GM18502 (cell line): ENCODE measurements around the gene ATP5ME.
"Not testable (repeated sequence)": the region's sequence is repeated elsewhere in the genome, so short reads cannot be mapped to it uniquely, and the experiment has no call there.

ENCODE experiments used
- ATAC-seq: cut with Tn5 transposase; IDR thresholded peaks from one replicate; pipeline ENCODE4 v1.9.1; 2021; ENCODE audit warnings: mild to moderate bottlenecking; ENCODE audit not compliant: unreplicated experiment, poor library complexity

The ATP5ME gene

DNA sequence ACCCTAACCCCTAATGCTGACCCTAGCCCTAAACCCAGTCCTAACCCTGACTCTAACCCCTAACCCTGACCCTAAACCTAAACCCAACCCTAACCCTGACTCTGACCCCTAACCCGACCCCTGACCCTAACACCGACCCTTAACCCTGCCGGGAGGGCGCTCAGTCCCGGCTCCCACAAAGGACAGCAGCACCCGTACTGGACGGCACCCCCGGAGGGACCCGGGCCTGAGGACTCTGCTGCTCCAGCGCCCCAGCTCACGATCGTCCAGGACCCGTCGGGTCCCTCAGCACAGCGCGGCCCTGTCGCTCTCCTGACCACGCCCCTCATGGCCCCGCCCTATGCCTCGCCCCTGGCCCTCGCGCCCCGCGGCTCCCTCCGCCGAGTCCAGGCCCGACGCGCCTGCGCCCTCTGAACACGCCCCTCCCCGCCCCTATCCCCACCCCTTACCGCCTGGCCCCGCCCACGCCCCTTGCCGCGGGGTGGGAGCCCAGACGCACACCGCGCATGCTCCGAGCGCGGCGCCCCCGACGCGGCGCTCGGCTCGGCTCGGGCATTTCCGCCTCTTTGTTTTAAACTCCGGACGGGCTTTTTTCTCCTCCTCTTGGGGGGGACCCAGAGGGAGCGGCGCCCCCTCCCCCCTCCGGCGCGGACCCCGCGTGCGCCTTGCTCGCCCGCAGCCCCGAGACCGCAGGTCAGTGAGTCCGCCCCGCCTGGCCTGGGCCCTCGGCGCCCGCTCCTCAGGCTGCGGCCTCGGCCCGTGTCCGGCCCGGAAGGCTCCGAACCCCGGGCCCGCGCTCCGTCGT lies 31.4 kb upstream of the ATP5ME start, which contains the start of gene PCGF3:
Gene PCGF3 (plus strand): TSS at position 555 of the 805 bp plus-strand sequence. CDS start 27,849 bp downstream, outside the sequence.
- peak; percentile 92 for ATAC-seq

DNA sequence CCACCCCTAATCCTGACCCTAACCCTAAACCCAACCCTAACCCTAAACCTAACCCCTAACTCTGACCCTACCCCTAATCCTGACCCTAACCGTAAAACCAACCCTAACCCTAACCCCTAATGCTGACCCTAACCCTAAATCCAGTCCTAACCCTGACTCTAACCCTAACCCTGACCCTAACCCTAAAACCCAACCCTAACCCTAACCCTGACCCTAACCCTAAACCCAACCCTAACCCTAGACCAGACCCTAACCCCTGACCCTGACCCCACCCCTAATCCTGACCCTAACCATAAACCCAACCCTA lies 30.8 kb upstream of the ATP5ME start:
- ATAC-seq, result no peak

DNA sequence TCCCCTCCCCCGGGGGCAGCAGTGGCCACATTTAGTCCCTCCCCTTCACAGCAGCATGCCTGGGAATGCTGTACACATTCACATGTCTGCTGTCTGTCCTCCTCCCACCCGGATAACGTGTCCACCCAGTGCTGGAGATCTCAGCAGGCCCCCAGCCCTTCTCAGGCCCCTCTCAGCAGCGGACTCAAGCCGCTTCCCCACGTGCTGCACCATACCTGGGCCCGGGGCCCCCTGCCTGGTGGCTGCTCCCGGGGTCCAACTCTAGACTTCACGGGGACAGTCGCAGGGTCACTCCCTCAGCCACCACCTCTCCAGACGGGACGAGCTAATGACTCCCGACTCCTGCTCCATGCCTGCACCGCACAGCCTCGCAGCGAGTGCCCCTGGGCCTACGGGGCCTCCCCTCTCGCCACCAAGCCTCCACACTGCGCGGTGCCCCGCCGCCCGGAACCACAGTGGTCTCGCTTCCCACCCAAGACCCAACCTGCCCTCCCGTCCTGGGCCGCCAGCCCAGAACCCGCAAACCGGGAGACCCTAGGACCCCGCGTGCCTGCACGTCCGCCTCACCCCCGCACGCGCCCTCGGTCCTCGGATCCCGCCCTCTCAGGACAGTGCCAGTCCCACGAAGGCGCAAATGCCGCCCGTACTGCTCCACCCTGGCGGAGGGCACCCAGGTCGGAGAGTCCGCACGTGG lies 30.3 kb upstream of the ATP5ME start:
- ATAC-seq, result no peak

DNA sequence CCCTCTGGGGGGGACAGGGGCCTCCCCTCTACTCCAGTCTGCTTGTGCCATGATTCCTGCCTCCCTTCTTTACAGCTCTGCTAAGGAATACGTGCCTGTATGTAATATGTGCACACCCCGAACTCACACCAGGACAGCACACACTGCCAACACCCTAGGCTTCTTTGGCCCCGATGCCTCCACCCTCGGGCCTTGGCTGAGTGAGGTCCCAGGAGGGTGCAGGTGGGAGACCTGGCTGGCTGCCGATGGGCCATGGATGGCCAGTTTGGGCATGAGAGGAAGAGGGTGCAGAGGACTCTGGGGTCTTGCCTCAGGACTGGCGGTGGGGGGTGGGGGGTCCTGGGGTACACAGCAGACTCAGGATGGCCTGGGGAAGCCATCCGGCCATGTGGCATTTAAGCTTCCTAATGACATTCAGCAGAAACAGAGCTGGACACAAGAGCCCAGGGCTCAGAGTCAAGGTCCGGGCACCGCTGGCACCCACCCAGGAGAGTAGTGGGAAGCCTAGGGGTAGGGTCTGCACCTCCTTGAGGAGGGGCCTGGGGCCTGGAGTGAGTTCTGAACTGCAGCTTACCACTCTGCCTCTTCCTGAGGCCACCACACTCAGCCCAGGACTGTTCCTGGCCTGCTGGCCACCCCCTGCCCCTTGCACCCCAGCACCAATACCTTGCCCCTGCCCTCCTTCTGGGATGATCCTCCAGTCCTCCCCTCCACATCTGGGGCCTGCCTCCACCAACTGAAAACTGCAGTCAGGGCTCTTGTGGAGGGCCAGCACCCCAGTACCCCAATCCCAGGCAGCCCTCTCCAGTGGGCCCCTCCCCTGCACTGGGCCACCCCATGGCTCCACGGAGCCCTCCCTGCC lies 29.5 kb upstream of the ATP5ME start:
- ATAC-seq, result no peak

DNA sequence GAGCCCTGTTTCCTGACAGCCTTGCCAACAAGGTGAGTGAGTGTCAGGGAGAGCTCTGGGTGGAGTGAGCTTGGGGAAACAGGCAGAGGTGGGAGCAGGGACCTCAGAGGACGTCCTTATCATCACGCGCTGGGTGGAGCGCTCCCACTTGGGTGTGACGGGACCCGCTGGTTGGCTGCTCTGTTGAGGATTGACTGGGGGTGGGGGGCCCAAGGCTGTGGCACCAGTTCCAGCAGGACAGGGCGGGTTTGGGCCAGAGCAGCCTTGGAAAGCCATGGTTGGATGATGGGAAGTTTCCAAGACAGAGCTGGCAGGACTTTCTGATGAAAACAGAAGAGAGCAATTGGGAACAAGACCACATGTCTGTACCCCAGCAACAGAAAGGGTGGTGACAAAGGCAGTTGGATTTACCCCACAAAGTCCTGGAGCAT lies 28.6 kb upstream of the ATP5ME start:
- no peak for ATAC-seq

DNA sequence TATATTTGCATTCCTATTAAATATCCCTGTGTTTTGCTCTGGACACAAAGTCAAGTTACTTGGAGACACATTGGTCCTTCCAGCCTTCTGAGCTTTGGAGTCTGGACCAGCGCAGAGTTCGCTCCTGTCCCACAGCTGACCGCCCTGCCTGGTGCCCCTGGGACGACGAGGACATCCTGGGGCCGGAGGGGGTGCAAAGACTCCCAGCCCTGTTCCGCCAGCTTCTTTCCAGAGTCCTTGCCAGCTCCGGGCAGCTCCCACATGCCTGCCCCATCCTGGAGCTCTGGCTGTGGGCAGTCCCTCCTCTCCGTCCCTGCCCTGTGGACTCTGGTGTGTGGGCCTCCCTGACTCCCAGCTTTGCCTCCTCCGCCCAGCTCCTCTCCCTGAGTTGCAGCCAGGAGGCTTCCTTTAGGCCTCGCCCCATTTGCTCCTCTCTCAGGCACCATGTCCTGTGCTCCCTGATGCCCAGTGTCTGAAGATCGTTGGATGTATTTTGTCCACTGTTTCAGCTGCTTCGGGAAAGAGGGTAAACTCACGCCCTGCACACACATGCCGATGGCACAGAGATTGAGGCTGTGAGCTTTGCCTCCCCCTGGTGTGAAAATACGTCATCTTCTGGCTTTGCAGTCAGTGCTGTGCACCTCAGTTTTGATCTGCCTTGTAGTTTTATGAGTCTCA lies 26.6 kb upstream of the ATP5ME start:
- ATAC-seq, result no peak

DNA sequence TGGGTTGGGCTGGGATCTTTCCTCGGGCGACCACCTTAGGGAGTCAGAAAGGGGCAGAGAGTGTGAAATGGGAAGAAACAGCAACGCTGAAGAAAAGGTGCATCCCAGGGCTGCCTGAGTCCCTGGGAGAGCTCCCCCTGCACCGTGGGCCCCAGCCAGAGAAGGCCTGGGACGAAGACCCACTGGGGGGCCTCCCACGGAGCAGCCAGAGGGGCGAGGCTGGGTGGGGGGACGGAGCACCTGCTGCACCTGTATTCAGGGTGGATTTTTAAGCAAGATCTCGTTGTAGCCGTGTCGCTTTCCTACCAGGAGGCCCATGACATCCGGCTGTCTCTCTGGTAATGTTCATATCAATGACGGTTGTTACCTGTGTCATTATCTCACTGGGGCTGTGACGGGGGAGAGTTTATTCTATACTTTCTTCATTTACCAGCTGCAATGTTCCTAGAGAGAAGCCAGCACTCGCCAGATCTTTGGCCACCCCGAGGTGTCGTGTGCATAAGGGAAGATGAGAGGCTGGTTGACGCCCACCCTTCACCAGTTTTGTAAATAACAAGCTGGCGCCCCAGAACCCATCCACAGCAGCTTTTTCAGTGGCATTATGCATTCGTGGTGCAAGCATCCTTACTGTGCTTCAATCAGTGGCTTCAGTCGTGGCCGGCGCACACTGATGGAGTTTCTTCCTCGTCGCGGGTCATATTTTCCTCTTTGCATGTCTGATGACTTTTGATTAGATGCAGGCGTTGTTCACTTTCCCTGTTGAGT lies 25.9 kb upstream of the ATP5ME start:
- no peak for ATAC-seq

DNA sequence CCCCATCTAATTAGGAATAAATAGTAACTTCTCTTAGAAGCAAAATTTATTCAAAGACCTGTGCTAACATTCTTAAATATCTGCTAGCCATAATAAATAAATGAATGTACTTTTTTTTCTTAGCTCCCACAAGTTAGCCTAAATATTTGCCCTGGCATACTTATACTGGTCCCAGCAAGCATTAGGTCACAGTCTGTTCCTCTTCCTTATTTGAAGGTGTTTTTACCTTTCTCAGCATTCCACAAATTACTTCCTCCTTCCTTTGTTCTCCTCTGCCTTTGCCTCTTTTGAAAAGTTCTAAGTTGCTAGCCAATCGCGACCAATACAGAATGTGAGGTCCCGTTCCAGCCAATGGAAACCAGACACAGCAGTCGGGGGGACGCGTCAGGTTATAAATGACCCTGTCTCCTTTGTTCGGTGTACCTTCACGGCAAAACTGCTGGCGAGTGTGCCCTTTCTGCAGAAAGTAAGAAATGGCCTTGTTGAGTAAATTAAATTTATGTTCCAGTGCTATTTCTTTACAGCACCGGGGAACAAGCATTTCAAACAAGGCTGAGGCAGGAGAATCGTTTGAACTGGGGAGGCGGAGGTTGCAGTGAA lies 20.4 kb upstream of the ATP5ME start:
- not testable (repeated sequence) for ATAC-seq

DNA sequence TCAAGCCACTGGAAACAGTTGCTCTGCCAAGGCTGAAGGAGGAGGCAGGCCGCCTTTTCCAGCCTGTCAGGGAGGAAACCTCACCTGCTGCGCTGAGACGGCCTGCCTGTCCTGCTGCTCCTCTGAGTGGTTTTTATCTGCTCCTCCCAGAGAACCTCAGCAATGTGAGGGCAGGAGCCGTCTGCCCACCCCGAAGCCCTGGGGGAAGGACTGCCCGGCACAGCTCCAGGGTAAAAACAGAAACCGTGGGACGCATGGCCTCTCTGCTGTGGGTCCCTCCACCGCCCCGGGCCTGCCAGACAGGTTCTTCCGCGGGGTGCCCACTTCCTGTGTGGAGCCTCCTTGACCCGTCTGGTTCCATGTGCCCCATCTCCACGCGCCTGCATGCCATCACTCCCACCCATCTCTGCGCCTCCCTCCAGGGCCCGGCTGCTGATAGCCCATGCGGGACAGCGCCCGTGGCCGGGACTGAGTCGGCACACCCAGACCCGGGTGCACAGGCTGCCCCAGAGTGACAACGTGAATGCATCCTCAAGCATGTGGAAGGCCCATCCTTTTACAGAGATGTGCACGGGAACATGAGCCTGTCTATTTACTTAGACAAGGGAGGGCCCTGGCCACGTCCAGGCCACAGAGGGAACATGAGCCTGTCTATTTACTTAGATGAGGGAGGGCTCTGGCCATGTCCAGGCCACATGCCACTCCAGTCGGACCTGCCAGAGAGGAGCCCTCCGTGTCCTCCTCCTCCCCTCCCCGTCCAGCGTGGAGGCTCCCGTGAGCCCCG lies 18.9 kb upstream of the ATP5ME start:
- ATAC-seq, result no peak

DNA sequence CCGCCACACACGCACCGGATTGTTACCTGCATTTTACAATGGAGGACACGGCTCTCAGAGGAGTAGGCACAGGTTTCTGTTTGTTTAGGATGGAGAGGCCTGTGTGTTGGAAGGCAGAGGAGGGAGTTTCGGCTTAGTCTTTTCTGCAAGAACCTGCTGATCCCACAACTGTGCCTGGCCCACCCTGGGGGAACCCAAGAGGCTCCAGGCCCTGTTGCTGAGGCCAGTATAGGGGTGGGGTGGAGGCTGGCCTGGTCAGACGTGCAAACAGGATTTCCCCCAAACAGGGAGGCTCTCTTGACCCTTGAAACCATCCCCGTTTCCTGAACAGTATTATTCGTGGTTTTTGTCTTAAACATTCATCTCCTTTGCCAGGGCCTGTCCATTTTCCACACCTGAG lies 15.6 kb upstream of the ATP5ME start:
- no peak for ATAC-seq

DNA sequence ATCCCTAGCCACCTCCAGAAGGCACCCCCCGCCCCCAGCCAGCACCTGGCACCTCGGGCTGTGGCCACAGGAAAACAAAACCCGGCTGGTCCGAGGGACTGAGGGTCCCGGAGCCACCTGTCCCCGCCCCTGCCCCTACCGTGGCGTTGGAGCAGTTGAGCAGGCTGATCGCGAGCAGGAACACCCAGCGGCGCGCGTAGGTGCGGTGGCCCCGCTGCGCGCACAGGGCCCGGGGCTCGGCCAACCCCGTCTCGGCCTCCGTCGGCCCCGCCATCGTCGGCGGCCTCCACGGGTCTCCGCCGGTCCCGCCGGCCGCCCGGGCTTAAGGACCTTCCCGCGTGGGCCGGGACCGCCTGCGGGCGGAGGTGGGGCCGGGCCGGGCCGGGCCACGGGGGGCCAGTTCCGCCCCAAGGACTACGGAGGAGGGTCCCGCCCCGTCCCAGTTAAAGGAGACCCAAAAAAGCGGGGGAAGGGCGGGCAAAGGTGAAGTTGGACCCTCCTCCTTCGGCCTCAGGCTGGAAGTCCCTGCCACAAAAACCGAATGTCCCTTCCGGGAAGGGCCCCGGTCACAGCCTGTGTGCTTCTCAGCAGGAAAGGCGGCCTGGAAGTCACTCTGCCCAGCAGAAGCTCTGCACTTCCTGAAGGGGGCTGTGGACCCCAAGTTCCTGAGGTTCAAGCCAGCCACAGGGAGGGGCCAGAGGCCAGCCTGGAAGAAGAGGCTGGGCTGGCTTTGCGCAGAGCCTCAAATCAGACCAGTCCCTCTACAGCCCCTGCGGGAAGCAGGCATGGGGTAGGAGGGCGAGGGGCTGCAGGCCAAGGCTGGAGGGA lies 15.0 kb upstream of the ATP5ME start, which contains the start of gene SLC49A3:
Gene SLC49A3 (minus strand): TSS at position 298 of the 828 bp plus-strand sequence. CDS start 24 bp downstream, at position 274.
- ATAC-seq, result no peak

DNA sequence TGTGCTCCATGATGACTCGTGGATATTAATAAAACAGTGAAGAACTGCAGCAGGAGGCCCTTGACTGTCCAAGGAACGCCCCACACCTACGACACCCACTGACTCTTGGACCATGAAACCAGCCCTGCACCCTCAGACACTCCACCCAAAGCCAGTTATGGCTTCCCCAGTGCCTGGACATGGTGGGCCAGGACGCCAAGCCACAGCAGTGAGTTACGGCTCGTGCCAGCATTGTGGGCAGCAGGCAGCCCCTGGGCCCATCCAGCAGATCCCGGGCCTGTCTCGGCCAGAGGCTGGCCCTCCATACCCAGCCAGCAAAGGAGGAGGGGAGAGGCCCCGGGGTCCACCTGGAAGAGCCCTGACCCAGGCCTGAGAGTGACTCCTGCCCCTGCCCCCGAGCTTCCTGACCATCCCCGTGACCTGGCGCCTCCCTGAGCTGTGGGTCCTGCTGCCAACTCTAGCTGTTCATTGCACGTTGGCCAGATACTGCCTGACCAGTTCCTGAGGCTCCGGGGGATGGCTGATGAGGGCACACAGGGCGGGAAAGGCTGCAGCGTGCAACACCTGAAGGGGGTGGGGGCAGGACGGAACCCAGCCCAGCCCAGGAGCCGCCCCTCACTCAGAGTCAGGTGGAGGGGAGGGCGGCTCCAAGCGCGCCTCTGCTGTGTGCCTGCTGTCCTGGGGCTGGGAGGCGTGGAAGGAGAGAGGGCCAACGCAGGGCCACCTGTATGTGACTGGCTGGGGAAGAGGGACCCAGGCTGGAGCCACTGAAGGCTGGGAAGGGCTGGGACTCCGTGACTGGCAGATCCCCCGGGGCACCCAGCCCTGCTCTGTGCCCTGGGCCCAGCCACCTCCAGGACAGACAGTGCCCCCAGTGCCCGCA lies 14.1 kb upstream of the ATP5ME start:
- ATAC-seq, result no peak

DNA sequence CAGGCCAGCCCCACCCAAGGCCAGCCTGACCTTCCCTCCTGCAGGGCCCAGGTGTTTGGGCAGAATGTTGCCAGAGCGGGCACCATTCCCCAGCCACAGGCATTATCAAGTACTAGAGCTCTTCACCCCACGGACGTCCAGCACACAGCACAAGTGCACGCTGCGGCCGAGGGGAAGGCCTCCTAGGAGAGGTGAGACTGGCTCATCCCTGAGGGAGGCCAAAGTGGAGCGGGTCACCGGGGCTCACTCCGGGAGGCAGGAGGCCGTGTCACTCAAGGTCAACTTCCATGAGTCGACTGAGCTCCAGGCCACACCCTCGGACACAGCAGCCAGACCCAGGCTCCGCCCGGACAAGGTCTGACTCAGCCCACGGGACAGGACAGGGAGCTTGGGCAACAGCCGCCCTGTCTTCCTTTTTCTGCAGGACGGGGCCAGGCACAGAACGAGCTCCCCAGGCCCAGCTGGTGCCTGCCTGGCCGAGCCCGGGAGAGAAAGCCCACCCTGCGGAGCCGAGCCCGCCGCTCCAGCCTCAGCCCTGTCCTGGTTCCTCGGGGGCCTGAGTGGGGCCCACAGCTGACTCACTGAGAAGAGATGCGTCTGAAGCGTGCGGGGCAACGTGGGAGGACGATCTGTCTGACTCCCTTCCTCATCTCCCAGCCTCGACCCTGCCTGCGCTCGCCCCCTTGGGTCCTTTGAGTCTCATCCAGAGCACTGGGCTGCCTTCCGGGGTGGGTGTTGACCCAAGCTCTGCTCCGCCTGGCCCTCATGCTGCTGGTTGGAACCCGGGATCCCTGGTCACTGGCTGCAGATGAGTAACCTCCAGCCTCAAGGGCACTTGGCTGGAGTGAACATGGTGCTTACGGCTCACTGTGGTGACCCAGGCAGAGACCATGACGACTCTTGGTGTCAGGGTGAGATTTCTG lies 13.2 kb upstream of the ATP5ME start:
- no peak for ATAC-seq

DNA sequence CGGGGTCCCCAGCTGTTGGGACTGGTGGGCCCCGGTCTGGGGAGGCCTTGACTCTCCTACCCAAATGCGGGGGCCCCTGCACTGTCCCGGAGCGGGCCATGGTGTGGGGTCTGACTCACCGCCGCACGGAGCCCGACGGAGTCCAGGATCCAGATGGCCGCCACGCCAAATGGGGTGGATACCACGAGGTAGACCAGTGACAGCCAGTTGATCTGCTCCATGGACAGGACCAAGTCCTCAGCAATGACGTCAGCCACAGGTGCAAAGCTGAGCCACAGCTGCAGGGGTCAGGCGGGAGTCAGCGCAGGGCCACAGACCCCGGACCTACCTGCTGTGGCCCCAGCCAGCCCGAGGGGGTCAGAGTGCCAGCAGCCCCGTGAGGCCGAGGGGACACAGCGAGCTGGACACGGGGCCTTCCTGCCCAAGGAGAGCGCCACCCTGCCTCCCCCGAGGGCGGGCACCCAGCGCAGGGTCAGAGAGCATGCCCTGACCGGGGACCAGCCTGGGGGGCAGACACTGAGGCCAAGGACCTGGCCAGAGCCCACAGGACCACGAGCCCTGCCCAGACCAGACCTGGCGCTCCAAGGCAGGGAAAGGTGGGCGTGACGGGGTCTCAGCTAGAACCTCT lies 12.5 kb upstream of the ATP5ME start:
- ATAC-seq, result no peak
